HG03097 (cell line): ENCODE data around the gene BRF1.

Experiments used
- ATAC-seq: cut with Tn5 transposase; IDR thresholded peaks from one replicate; pipeline ENCODE4 v1.9.1; 2021; ENCODE audit not compliant: unreplicated experiment, low FRiP score

Gene BRF1

DNA sequence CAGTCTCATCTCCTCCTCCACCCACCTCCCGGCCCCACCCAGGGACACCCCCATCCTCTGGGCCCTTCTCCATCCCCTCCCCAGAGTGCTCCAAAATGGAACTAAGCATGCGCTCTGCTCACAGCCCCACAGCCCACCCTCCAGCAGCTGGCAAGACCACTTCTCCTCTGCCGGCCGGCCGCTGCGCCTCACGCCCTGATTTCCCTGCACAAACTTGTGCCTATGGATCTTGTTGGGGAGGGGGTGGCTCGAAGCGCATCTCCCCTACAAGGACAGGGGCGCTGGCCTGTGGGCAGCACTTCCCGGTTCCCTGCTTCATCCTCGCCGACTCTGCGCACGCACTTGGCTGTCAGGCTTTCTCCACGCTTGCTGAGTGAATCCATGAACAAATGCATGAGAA, 100.2 kb downstream of the BRF1 start:
- ATAC-seq: no peak

DNA sequence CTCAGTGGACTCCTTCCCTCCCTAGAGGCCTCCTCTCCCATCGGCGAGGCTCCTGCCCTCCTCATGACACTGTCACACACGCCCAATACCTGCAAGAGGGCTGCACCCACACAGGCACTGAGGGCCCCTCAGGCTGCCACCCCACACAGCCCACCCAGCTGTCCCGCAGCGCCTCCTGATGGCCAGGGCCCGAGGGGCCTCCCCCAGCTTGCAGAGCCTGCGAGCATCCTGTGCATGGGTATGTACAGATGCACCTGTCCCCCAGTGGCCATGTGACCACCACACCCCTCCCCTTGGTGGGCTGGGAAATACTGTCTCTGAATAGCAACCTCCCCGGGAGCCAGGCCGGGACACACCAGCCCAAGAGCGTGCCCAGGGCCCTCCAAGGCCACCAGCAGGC, 100.7 kb downstream of the BRF1 start:
- ATAC-seq: no peak

DNA sequence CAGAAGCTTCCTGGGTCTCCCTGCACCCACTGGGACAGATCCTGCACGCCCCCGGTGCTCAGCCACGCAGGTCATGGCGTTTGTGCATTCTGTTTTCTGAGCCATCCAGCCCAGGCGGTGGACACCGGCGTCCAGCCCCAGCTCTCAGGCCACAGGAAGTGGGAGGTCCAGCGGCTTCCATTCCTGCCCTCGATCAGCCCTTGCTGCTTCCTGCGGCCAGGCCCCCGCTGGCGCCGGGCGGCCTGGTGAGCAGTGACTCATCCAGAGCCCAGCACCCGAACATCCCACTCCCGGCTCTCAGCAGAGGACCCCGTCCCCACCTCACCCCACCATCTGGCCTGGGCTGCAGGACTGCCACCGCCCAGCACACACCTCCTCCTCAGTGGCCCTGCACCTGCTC, 101.7 kb downstream of the BRF1 start:
- no peak for ATAC-seq

- no peak for ATAC-seq
Measured at GRCh38 chr14:105198588-105198987, 102.2 kb downstream of the BRF1 start.

GRCh38 chr14:105197211-105197641, 103.6 kb downstream of the BRF1 start:
- ATAC-seq: no peak

DNA sequence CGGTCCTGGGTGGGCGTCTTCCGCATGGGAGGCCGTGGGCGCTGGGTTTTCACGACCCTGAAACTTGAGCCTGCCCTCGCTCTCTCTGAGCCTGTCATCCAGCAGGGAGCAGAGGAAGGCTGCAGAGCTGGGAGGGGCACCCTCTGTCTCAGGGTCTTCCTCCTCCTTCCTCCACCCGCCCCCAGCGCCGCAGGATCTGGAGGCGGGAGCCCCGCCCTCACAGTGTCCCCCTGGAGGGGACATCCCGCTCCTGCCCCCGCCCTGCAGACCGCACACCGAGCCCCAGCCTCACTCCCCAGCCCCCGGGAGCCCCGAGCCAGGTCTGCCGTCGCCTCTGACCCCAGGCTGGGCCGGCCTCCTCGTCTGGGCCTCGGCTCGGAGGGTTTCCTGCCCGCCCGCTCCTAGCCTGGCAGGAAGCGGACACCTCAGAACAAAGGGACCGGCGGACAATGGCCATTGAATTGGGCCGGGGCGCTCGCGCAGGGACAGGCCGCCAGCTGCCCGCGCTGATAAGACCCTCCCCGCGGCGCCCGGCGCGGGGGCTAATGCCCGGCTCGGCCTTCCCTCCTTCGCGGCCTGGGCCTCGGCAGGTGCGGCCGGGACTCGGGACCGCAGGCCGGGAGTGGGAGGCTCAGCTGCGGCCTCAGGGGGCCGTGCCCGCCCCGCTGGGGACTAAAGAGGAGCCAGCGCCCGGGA, 104.4 kb downstream of the BRF1 start:
- no peak for ATAC-seq

DNA sequence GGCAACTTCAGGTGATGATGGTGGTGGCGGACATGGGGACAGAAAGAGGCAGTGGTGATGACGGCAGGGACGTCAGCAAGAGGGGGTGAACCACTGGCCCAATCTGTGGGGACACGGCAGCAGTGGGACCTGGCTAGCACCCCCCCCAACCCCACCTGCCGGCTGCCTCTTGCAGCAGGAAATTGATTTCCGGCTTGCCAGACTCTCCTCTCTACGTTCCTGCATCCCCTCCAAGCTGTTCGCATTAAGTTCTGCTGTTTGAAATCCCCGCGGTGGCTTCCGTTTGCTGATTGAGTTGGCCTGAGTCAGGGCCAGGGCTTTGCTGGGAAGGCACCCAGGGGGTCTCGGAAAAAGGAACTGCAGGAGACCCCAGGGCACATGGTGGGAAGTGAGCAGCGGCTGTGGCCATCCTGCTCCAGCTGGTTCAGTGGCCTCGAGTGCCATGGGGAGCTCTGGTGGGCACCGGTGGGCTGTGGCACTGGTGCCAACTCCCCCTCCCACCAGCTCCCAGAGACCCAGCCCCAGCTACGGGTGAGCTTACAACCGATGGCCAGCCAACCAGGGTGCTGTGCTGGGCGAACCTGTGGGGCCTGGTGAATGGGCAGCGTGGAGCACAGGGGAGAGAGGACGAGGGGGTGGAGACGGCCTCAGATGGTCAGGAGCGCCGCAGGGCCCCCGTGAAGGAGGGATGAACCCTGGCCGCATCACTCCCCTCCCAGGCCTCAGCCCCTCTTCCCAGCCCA, 105.1 kb downstream of the BRF1 start:
- no peak for ATAC-seq

GRCh38 chr14:105195051-105195450, 105.8 kb downstream of the BRF1 start:
- ATAC-seq: no peak

GRCh38 chr14:105193916-105194782, 106.7 kb downstream of the BRF1 start:
- no peak for ATAC-seq

DNA sequence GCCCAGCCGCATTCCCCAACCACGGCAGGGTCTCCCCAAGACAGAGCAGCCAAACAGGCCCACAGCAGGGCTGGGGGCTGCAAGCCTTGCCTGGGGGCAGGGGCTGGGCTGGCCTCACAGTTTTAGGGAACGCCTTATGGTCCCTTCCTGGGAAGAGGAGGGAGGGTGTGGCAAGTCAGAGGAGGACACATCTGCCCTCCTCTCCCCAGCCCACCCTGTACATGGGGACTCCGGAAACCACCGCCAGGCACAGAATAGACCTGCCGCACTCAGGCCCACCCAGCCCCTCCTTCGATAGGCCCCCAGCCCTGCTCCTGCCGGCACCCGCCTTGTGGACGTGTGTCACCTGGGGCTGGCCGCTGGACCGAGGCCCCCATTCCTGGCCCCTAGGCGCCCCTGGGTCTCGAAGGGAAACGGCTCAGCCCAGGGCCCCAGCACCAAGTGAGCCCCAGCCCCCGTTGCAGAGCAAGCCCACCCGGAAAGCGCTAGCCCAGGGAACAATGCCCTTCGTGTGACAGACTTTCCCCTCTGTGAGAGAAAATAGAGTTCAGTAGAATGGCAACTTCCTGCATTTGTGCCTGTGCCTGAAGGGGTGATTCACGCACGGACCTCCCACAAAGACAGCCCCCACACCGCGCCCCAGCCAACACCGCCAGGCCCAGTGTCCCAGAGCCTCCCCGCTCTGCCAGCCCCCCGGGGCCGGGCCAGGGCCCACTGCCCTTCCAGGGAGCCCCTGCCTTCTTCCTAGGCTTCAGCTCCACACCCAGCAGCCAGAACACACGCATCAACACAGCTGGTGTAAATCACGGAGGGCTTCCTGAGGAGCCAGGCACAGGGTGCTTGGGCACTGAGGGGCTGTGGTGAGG, 107.7 kb downstream of the BRF1 start:
- no peak for ATAC-seq

GRCh38 chr14:105187935-105188524, 112.8 kb downstream of the BRF1 start:
- no peak for ATAC-seq

- no peak for ATAC-seq
Measured at GRCh38 chr14:105187116-105187515, 113.7 kb downstream of the BRF1 start.

GRCh38 chr14:105185973-105186372, 114.8 kb downstream of the BRF1 start:
- no peak for ATAC-seq

DNA sequence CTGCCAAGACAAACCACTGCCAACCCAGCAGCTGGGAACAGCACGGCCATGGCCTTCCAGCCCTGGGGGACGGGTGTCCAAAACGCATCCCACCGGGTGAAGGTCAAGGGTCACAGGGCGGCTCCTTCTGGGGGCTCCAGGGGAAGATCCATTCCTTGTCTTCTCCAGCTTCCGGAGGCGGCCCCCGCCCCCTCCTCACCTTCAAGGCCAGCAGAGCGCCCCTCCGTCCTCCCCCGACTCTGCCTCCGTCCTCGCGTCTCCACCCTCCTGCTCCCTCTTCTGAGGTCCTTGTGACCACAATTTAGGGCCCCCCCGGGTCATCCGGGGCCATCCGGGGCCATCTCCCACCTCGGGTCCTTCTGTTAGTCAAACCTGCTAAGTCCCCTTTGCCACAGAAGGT, 115.8 kb downstream of the BRF1 start:
- ATAC-seq: no peak

DNA sequence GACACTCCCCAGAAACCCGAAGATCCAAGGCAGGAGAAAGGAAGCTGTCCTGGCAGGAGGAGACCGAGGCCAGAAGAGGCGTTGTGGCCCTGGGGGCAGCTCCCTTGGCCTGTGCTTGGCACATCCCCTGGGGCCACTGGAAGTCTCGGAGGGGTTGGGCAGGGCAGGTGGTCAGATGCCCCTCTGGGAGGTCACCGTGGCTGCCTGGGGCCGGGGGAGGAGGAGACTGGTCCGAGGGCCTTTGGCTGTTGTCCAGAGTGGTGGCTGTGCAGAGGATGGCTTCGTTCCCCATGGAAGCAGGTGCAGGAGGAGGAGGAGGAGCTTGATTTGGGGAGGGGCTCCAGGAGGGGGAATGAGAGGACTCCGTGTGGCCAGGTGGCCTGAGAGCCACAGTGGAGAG, 116.3 kb downstream of the BRF1 start:
- no peak for ATAC-seq

DNA sequence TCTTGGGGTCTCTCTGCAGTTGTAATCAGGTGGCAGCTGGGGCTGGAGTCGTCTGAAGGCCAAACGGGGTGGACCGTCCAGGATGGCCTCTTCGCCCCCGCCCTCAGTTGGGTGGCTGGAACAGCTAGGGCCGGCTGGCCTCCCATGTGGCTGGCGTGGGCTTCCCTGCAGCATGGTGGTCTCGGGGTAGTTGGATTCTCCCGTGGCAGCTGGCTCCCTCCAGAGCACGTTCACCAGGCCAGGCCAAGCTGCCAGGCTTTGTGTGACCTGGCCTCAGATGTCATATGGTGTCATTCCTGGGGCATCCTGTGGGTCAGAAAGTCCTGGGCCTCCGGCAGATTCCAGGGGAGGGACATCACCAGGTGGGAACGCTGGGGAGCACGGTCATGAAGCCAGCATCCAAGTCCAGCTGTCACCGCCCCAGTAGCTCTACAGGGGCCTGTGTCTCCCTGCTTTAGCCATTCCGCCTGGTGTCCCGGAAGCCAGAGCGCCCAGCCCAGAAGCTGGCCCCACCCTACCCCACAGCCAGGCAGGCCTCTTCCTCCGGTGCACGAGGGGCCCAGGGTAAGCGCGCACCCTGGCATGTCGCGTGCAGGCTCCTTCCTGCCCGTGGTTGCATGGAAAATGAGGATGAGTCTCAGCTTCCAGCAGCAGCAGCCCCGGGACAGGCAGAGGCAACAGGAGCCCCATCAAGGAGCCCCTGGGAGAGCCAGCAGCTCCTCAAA, 118.3 kb downstream of the BRF1 start:
- ATAC-seq: no peak

DNA sequence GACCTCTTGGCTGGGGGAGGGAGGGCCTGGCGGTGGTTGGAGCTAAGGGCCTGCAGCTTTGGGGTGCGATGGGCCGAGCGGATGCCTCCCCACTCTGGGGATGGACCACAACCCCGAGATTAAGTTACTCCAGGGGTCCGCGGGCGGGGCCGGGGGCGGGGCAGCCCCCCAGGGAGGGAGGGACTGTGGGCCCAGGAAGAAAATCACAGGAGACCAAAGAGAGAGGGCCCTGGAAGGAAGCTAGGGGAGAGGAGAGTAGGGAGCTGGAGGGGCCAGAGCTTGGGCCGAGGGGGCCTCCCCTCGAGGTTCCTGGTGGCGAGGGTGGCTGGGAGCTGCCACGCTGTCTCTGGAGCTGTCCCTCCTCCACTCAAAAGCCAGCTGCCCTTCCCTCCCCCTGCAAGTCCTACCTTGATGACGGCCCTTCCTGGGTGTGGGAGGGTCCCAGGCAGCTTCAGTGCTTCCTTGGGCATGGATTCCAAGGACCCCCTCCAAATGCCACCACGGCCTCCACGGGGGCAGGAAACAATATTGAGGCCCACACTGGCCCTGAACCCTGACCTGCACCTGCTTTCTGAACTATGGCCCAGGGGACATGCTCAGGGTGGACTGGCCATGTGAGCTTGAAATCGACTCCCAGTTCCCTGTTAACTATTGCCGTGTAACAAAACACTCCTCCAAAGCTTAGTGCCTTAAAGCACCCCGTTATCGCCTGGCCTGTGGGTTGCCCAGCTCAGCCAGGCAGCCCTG, 119.1 kb downstream of the BRF1 start:
- no peak for ATAC-seq
